Heart left ventricle (tissue), 16 donors: Measurements from ENCODE around the gene DDX10. TPM values are rescaled to one million over a fixed set of nuclear protein-coding genes. Genes with fewer than 3 reads are reported as not detected.
"Not testable (repeated sequence)": the region's sequence is repeated elsewhere in the genome, so short reads cannot be mapped to it uniquely, and the experiment has no call there.

Experiments
- ATAC-seq, 4 donors: fragments of 200-7000 bp; cut with Tn5 transposase; one replicate each; pipeline ENCODE4 v1.9.1; 2020 to 2022; ENCODE audit warnings: moderate library complexity in 4 of 4, mild to moderate bottlenecking in 3 of 4, moderate number of reproducible peaks in 1 of 4
- DNase-seq, 5 donors: peaks; one replicate each; pipeline ENCODE4 v3.0.0-alpha.2; 2020
- H3K27ac ChIP-seq, 12 donors: fragments of 200-600 bp; sonication (generic) in 4 of 12; one replicate each; pipeline versions ENCODE4 v1.5.0 to v1.8.0; 2016 to 2022; ENCODE audit warnings: mild to moderate bottlenecking in 2 of 12
- H3K27me3 ChIP-seq, 9 donors: fragments of 200-600 bp; sonication (generic) in 2 of 9; one replicate each; pipeline versions ENCODE4 v1.5.1 to v1.8.0; 2016 to 2022; ENCODE audit warnings: mild to moderate bottlenecking in 3 of 9
- H3K36me3 ChIP-seq, 9 donors: fragments of 200-600 bp; sonication (generic) in 2 of 9; one replicate each; pipeline versions ENCODE4 v1.5.0 to v1.8.0; 2018 to 2022; ENCODE audit warnings: mild to moderate bottlenecking in 2 of 9
- H3K4me1 ChIP-seq, 12 donors: fragments of 200-600 bp; sonication (generic) in 4 of 12; one replicate each; pipeline versions ENCODE4 v1.5.0 to v1.8.0; 2016 to 2022; ENCODE audit warnings: mild to moderate bottlenecking in 3 of 12
- H3K4me3 ChIP-seq, 12 donors: fragments of 200-600 bp; sonication (generic) in 4 of 12; one replicate each; pipeline versions ENCODE4 v1.5.0 to v1.8.0; 2017 to 2022; ENCODE audit warnings: mild to moderate bottlenecking in 9 of 12, moderate library complexity in 4 of 12
- H3K9me3 ChIP-seq, 12 donors: fragments of 200-600 bp; sonication (generic) in 4 of 12; one replicate each; pipeline versions ENCODE4 v1.5.0 to v1.8.0; 2016 to 2022; ENCODE audit warnings: mild to moderate bottlenecking in 1 of 12
- CTCF ChIP-seq, 12 donors: fragments of 200-600 bp; sonication (generic) in 4 of 12; IDR thresholded peaks; one replicate each; pipeline versions ENCODE4 v1.5.0 to v1.8.0; 2018 to 2022; ENCODE audit warnings: antibody characterized with exemption in 12 of 12, mild to moderate bottlenecking in 5 of 12
- POLR2A ChIP-seq, 2 donors: fragments of 450-650 bp; IDR thresholded peaks; one replicate each; pipeline ENCODE4 v1.6.1; 2017; ENCODE audit warnings: antibody characterized with exemption in 2 of 2, mild to moderate bottlenecking in 2 of 2, moderate library complexity in 2 of 2
- WGBS, 4 donors: extraction: QIAGEN DNeasy Blood & Tissue Kit in 2 of 4; methylation state at CpG; one replicate each; pipeline versions ENCODE4 v1.1.5 to v1.1.7; 2013 to 2018; 5-methylcytosine and 5-hydroxymethylcytosine counted together
- intact Hi-C, 10 donors: fragments of 100-400 bp; cut with DNase I; formaldehyde crosslinking; loops; one replicate each; pipeline versions ENCODE4 v1.11.1 to v1.14.2; 2022
- polyA plus RNA-seq, 2 donors: library from polyadenylated mRNA; stranded (reverse); fragments of 200-250 nt; gene quantifications; one replicate each; pipeline ENCODE4 v1.2.3, GENCODE V29; 2013
- total RNA-seq, 9 donors: library from RNA; depleted of rRNA in 2 of 9; stranded (reverse); fragments of >200 nt in 2 of 9; fragmentation: NEBNext Ultra II Directional in 3 of 9; extraction: Animal tissue kit (Norgen Biotek cat#: 25700) in 3 of 9; gene quantifications; one replicate each; pipeline versions ENCODE4 v1.1.0 to v1.2.4, GENCODE V29; 2016 to 2023
- donor health status: ischemic (EF 13 %, LVEDD 7.1; RV severe dilation, severe dysfunction).
- donor health status: healthy with polysubstance abuse.
- donor health status: DM: no; HTN: yes; CAD: no.
- donor health status: DM: no; HTN: no; CAD: no.
- donor health status: ischemic (EF 25% LVEDD 6.9; RV normal size, moderate dysfunction).
- donor health status: ischemic (EF 25% LVEDD 5.7; RV mildly dilated, moderate dysfunction).
- donor health status: healthy.
- donor health status: DM: yes; HTN: yes; CAD: no.
- donor health status: ischemic (EF 35%, LVEDD 5.7; RV mildly dilated, moderate dysfunction).
- donor health status: nonischemic (EF 11% LVEDD 7.7; RV severe dilation, severe dysfunction).
- donor health status: DM: yes; HTN: yes; CAD: no.
- donor health status: PGD.
- donor health status: ischemic (EF 29% LVEDD 5.4; RV normal size, mild dysfunction).
- donor health status: nonischemic (EF 23%, LVEDD 6.1; RV moderate dilation, normal function).

Gene DDX10
- total and polyA plus RNA-seq, 11 donors, result 8.3 to 17.2 (median 12.1) TPM

GRCh38 chr11:108774037-108774730 is 109.3 kb downstream of the DDX10 start:
- Histone ChIP-seq H3K4me1 (peaks cover 0 to 3% (median 0%) of the 10 kb centered on the region in 12 donors), H3K9me3 (peaks cover 0 to 19% (median 0%) of the 10 kb centered on the region in 12 donors), H3K27ac (no peak overlapping the region), H3K4me3 (no peak overlapping the region), H3K36me3 (no peaks in the 10 kb centered on the region), H3K27me3 (no peaks in the 10 kb centered on the region)
- no peak for ATAC-seq
- TF ChIP-seq POLR2A (IDR thresholded peaks at IDR 0.05), result no peak
- TF ChIP-seq CTCF (IDR thresholded peaks at IDR 0.05), result no peak
- DNase-seq, result no peak
- intact Hi-C loops, result no loop called here
- 73 to 84% (median 79%) methylated on average over 5 of the region's 5 CpGs for WGBS, 4 donors

GRCh38 chr11:108775324-108775723 is 110.5 kb downstream of the DDX10 start:
- no peak overlapping the region for H3K4me3 ChIP-seq
- TF ChIP-seq POLR2A (IDR thresholded peaks at IDR 0.05) (no peak), CTCF (IDR thresholded peaks at IDR 0.05) (no peak)
- DNase-seq, result no peak
- no peaks in the 10 kb centered on the region for H3K27me3 ChIP-seq
- peaks cover 0 to 3% (median 0%) of the 10 kb centered on the region in 12 donors for H3K4me1 ChIP-seq
- WGBS, 4 donors, result 95 to 100% (median 98%) methylated on average over 1 of the region's 1 CpG
- peaks cover 0 to 14% (median 0%) of the 10 kb centered on the region in 12 donors for H3K9me3 ChIP-seq
- ATAC-seq, result no peak
- H3K36me3 ChIP-seq, result no peaks in the 10 kb centered on the region
- H3K27ac ChIP-seq, result no peak overlapping the region
- intact Hi-C loops, result no loop called here

GRCh38 chr11:108779147-108779546 is 114.3 kb downstream of the DDX10 start:
- H3K27ac ChIP-seq, H3K4me1 ChIP-seq, ATAC-seq, H3K36me3 ChIP-seq, intact Hi-C loops, DNase-seq, H3K4me3 ChIP-seq, H3K27me3 ChIP-seq: not testable (repeated sequence)
- WGBS, 4 donors, result 96 to 99% (median 98%) methylated on average over 4 of the region's 4 CpGs
- H3K9me3 ChIP-seq, result peaks cover 0 to 15% (median 0%) of the 10 kb centered on the region in 12 donors

- H3K27me3 ChIP-seq, result no peaks in the 10 kb centered on the region
- H3K4me3 ChIP-seq, result no peak overlapping the region
- TF ChIP-seq POLR2A (IDR thresholded peaks at IDR 0.05) (no peak), CTCF (IDR thresholded peaks at IDR 0.05) (no peak)
- no peaks in the 10 kb centered on the region for H3K36me3 ChIP-seq
- no peak for ATAC-seq
- peaks cover 0 to 18% (median 0%) of the 10 kb centered on the region in 12 donors for H3K9me3 ChIP-seq
- peaks cover 0 to 7% (median 0%) of the 10 kb centered on the region in 12 donors for H3K4me1 ChIP-seq
- 32 to 48% (median 40%) methylated on average over 1 of the region's 1 CpG for WGBS, 4 donors
- H3K27ac ChIP-seq, result no peak overlapping the region
- no peak for DNase-seq
- intact Hi-C loops, result no loop called here
Measured at GRCh38 chr11:108780119-108780518, 115.2 kb downstream of the DDX10 start.

- intact Hi-C loops, result no loop called here
- ATAC-seq (no peak), DNase-seq (no peak)
- H3K4me3 ChIP-seq, result no peak overlapping the region
- H3K36me3 ChIP-seq, result no peaks in the 10 kb centered on the region
- no peaks in the 10 kb centered on the region for H3K27me3 ChIP-seq
- 55 to 71% (median 63%) methylated on average over 2 of the region's 2 CpGs for WGBS, 4 donors
- no peak overlapping the region for H3K27ac ChIP-seq
- H3K4me1 ChIP-seq, result peaks cover 0 to 7% (median 0%) of the 10 kb centered on the region in 12 donors
- H3K9me3 ChIP-seq, result peaks cover 0 to 12% (median 0%) of the 10 kb centered on the region in 12 donors
- no peak for TF ChIP-seq CTCF (IDR thresholded peaks at IDR 0.05)
- no peak for TF ChIP-seq POLR2A (IDR thresholded peaks at IDR 0.05)
Measured at GRCh38 chr11:108781946-108782345, 117.1 kb downstream of the DDX10 start.
